MCF 10A (cell line): ENCODE results near the gene HECA. TPM values are rescaled to one million over a fixed set of nuclear protein-coding genes. Genes with fewer than 3 reads are reported as not detected.
A peak's percentile ranks its signal among the peaks of the same experiment; 100 is the strongest.

ENCODE experiments used
- BruUV-seq: library from RNA; stranded (reverse); fragments of 400-500 nt; replicated peaks from 2 replicates; lab custom pipeline; 2021; lab: Mats Ljungman, UMichigan
- CTCF ChIA-PET: fragments of 300-600 bp; sonication (Branson Sonifier 250); formaldehyde crosslinking; extraction: SDS; loops from one replicate; lab custom pipeline; 2021; ENCODE audit warnings: antibody characterized with exemption, inconsistent platforms; lab: Yijun Ruan, JAX
- POLR2A ChIA-PET: fragments of 300-600, 350-650 bp; sonication (Branson Sonifier 250); formaldehyde crosslinking; extraction: SDS; loops from one replicate; lab custom pipeline; 2020; ENCODE audit warnings: antibody characterized with exemption, inconsistent platforms; lab: Yijun Ruan, JAX
- DNase-seq: peaks from one replicate; pipeline ENCODE4 v3.0.0-alpha.2; 2018; ENCODE audit not compliant: unreplicated experiment
- H3K27ac Mint-ChIP-seq: one replicate; pipeline ENCODE4 v1.8.0; 2022; ENCODE audit warnings: mild to moderate bottlenecking, low read depth, mixed read lengths; ENCODE audit not compliant: unreplicated experiment
- H3K27me3 Mint-ChIP-seq: one replicate; pipeline ENCODE4 v1.8.0; 2022; ENCODE audit warnings: mixed read lengths; ENCODE audit not compliant: insufficient read depth, unreplicated experiment
- H3K36me3 Mint-ChIP-seq: one replicate; pipeline ENCODE4 v1.8.0; 2022; ENCODE audit warnings: mild to moderate bottlenecking, moderate library complexity, mixed read lengths; ENCODE audit not compliant: insufficient read depth, unreplicated experiment
- H3K4me1 Mint-ChIP-seq: one replicate; pipeline ENCODE4 v1.8.0; 2022; ENCODE audit warnings: mixed read lengths; ENCODE audit not compliant: insufficient read depth, unreplicated experiment
- H3K4me3 Mint-ChIP-seq: one replicate; pipeline ENCODE4 v1.8.0; 2022; ENCODE audit warnings: mild to moderate bottlenecking, moderate library complexity, mixed read lengths; ENCODE audit not compliant: unreplicated experiment
- H3K9me3 Mint-ChIP-seq: one replicate; pipeline ENCODE4 v1.8.0; 2022; ENCODE audit warnings: mixed read lengths; ENCODE audit not compliant: unreplicated experiment
- intact Hi-C: fragments of 100-400 bp; cut with micrococcal nuclease; formaldehyde crosslinking; loops from 2 replicates; pipeline ENCODE4 v1.14.1; 2022
- total RNA-seq: library from RNA; stranded (reverse); gene quantifications from 2 replicates; pipeline ENCODE4 v1.2.3, GENCODE V29; 2022
- TF ChIP-seq, protein P1 (sequence below): fragments of 200-600 bp; IDR thresholded peaks from one replicate; pipeline ENCODE4 v1.8.0; 2022; ENCODE audit warnings: antibody characterized with exemption, mild to moderate bottlenecking; ENCODE audit not compliant: unreplicated experiment

The HECA gene
- total RNA-seq, 1 experiment from 2014 or later: 11.1 TPM

DNA sequence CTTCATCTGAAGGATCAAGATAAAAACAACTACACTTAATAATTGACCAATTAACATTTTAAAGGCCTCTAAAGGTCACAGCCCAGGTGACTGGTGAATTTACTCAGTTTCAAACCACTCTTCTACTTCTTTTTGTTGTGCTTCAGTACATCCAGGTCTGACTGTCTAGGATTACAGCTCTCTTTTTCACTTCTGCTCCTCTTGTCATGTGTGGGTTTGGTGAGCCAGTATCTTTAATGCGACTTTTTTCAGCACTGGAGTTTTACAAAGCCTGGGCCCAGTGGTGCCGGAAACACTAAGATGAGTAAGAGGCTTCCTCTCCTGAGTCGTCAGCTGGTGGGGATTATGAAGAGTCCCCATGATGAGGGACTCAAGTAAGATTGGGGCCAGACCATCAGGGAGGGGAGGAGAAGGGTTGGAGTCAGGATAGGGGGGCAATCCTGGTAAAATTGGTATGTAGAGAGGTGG, 27.0 kb downstream of the HECA start:
- Mint-ChIP-seq H3K36me3 (peaks cover 13% of the 10 kb centered on the region), H3K9me3 (no peaks in the 10 kb centered on the region), H3K4me1 (peaks cover 6% of the 10 kb centered on the region), H3K27ac (no peak overlapping the region), H3K4me3 (no peak overlapping the region), H3K27me3 (no peaks in the 10 kb centered on the region)
- no peak for DNase-seq
- CTCF ChIA-PET: interaction anchor here (0.7 kb wide), 1 partner anchor 10 kb away, joined by 3 read pairs; no protein-coding TSS in a partner anchor
- TF ChIP-seq, protein P1, sequence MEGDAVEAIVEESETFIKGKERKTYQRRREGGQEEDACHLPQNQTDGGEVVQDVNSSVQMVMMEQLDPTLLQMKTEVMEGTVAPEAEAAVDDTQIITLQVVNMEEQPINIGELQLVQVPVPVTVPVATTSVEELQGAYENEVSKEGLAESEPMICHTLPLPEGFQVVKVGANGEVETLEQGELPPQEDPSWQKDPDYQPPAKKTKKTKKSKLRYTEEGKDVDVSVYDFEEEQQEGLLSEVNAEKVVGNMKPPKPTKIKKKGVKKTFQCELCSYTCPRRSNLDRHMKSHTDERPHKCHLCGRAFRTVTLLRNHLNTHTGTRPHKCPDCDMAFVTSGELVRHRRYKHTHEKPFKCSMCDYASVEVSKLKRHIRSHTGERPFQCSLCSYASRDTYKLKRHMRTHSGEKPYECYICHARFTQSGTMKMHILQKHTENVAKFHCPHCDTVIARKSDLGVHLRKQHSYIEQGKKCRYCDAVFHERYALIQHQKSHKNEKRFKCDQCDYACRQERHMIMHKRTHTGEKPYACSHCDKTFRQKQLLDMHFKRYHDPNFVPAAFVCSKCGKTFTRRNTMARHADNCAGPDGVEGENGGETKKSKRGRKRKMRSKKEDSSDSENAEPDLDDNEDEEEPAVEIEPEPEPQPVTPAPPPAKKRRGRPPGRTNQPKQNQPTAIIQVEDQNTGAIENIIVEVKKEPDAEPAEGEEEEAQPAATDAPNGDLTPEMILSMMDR: no peak
- no TSS peak for BruUV-seq
- intact Hi-C loops: no loop called here
- POLR2A ChIA-PET: no interaction called here

DNA sequence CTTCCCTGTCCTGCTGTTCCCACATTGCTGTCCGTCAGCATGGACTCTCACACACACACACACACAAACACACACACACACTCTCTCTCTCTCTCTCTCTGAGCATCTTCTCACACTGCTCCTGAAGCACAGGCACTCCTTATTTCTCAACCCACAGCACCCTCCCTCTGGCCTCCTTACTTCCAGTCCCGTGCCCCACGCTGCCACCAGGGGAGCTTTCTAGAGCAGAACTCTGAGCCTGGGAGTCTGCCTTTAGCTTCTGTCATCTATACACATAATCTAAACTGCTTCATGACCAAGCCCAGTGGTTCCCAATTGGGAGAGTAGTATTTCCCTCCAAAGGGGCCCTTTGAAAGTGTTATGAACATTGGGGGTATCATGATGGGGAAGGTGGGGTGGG, 29.1 kb downstream of the HECA start:
- intact Hi-C loops: no loop called here
- peaks cover 23% of the 10 kb centered on the region for H3K36me3 Mint-ChIP-seq
- H3K4me3 Mint-ChIP-seq: no peak overlapping the region
- H3K27ac Mint-ChIP-seq: no peak overlapping the region
- ChIA-PET CTCF (interaction anchor here (0.8 kb wide), 1 partner anchor 17 kb away, joined by 3 read pairs; no protein-coding TSS in a partner anchor), POLR2A (interaction anchor here (0.7 kb wide), 2 partner anchors 50 to 271 kb away, joined by 3 read pairs; no protein-coding TSS in a partner anchor)
- peaks cover 6% of the 10 kb centered on the region for H3K4me1 Mint-ChIP-seq
- H3K27me3 Mint-ChIP-seq: no peaks in the 10 kb centered on the region
- TF ChIP-seq, protein P1: no peak
- H3K9me3 Mint-ChIP-seq: no peaks in the 10 kb centered on the region
- DNase-seq: no peak
- no TSS peak for BruUV-seq

GRCh38 chr6:139165324-139165723, 30.4 kb downstream of the HECA start:
- H3K27me3 Mint-ChIP-seq: no peaks in the 10 kb centered on the region
- no TSS peak for BruUV-seq
- no peak overlapping the region for H3K27ac Mint-ChIP-seq
- TF ChIP-seq, protein P1: no peak
- DNase-seq: no peak
- ChIA-PET CTCF (interaction anchor here (0.7 to 1.2 kb wide), 3 partner anchors 11 to 134 kb away, joined by 3 to 4 read pairs (median 4); no protein-coding TSS in a partner anchor), POLR2A (no interaction called here)
- H3K36me3 Mint-ChIP-seq: peaks cover 25% of the 10 kb centered on the region
- peaks cover 6% of the 10 kb centered on the region for H3K4me1 Mint-ChIP-seq
- H3K4me3 Mint-ChIP-seq: no peak overlapping the region
- no peaks in the 10 kb centered on the region for H3K9me3 Mint-ChIP-seq
- intact Hi-C loops: no loop called here

- TSS peak; percentile 19 for BruUV-seq
- no peaks in the 10 kb centered on the region for H3K4me1 Mint-ChIP-seq
- POLR2A ChIA-PET: no interaction called here
- intact Hi-C loops: no loop called here
- CTCF ChIA-PET: interaction anchor here (0.8 to 1.2 kb wide), 2 partner anchors 12 to 53 kb away, joined by 3 to 4 read pairs; no protein-coding TSS in a partner anchor
- no peaks in the 10 kb centered on the region for H3K9me3 Mint-ChIP-seq
- TF ChIP-seq, protein P1: no peak
- H3K27ac Mint-ChIP-seq: no peak overlapping the region
- H3K4me3 Mint-ChIP-seq: no peak overlapping the region
- peaks cover 27% of the 10 kb centered on the region for H3K36me3 Mint-ChIP-seq
- no peaks in the 10 kb centered on the region for H3K27me3 Mint-ChIP-seq
- no peak for DNase-seq
Observed at GRCh38 chr6:139166238-139166955, 31.5 kb downstream of the HECA start.
